Upper lobe of right lung (tissue), 1 donor: Measurements from ENCODE around the gene ABCB1. TPM values are rescaled to one million over a fixed set of nuclear protein-coding genes. Genes with fewer than 3 reads are reported as not detected.

ENCODE experiments used
- ATAC-seq: fragments of 200-7000 bp; cut with Tn5 transposase; one replicate; pipeline ENCODE4 v1.9.1; 2020; ENCODE audit warnings: mild to moderate bottlenecking, moderate library complexity
- DNase-seq: peaks from one replicate; pipeline ENCODE4 v3.0.0-alpha.2; 2020
- H3K27ac ChIP-seq: fragments of 200-600 bp; one replicate; pipeline ENCODE4 v1.8.0; 2022
- H3K27me3 ChIP-seq: fragments of 200-600 bp; one replicate; pipeline ENCODE4 v1.8.0; 2022; ENCODE audit warnings: mild to moderate bottlenecking
- H3K36me3 ChIP-seq: fragments of 200-600 bp; one replicate; pipeline ENCODE4 v1.8.0; 2022
- H3K4me1 ChIP-seq: fragments of 200-600 bp; one replicate; pipeline ENCODE4 v1.8.0; 2022
- H3K4me3 ChIP-seq: fragments of 200-600 bp; one replicate; pipeline ENCODE4 v1.8.0; 2022; ENCODE audit warnings: mild to moderate bottlenecking
- H3K9me3 ChIP-seq: fragments of 200-600 bp; one replicate; pipeline ENCODE4 v1.8.0; 2022
- intact Hi-C: fragments of 100-400 bp; cut with DNase I; formaldehyde crosslinking; loops from one replicate; pipeline ENCODE4 v1.11.0; 2022
- total RNA-seq: library from RNA; stranded (reverse); fragmentation: NEBNext Ultra II Directional; extraction: Animal tissue kit (Norgen Biotek cat#: 25700); gene quantifications from one replicate; pipeline ENCODE4 v1.2.1, GENCODE V29; 2021
- TF ChIP-seq, protein P1 (sequence below): fragments of 200-600 bp; IDR thresholded peaks from one replicate; pipeline ENCODE4 v1.8.0; 2022; ENCODE audit warnings: antibody characterized with exemption
- donor health status: DM: no; HTN: yes; CAD: no; lungs with severe emphysema.

ABCB1 gene
- total RNA-seq, 1 donor from 2014 or later: 7.5 TPM

DNA sequence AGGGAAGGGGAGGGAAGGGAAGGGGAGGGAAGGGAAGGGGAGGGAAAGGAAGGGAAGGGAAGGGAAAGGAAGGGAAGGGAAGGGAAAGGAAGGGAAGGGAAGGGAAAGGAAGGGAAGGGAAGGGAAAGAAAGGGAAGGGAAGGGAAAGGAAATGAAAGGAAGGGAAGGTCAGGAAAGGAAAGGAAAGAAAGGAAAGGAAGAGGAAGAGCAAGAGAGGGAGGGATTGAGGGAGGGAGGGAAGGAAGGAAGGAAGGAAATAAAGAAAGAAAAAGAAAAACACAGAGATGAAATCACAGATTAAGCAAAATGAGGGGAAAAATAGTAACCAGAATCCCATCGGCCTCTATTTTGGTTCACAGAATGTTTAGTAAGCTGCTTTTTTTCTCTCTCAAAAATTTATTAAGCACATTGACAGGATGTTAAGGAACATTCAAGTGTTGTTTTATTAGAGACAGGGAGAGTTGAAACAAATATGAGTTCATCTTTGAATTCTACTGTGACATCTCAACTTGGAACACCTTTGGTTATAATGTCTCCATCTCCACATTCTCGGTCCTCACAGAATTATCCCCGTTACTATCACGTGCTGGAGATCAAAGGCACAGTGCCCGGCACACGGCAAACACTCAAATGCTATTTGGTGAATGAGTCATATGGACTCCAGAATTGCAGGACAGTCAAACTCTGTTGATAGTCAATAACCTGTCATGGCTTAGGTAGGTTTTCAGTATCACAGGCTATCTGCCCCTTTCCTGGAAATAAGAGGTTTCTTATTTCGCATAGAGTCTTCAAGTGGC, 52.4 kb downstream of the ABCB1 start:
- intact Hi-C loops: no loop called here
- ATAC-seq (no peak), DNase-seq (no peak)
- Histone ChIP-seq H3K9me3 (no peaks in the 10 kb centered on the region), H3K27ac (no peak overlapping the region), H3K4me3 (no peak overlapping the region), H3K36me3 (no peaks in the 10 kb centered on the region), H3K4me1 (no peaks in the 10 kb centered on the region), H3K27me3 (no peaks in the 10 kb centered on the region)
- TF ChIP-seq, protein P1, sequence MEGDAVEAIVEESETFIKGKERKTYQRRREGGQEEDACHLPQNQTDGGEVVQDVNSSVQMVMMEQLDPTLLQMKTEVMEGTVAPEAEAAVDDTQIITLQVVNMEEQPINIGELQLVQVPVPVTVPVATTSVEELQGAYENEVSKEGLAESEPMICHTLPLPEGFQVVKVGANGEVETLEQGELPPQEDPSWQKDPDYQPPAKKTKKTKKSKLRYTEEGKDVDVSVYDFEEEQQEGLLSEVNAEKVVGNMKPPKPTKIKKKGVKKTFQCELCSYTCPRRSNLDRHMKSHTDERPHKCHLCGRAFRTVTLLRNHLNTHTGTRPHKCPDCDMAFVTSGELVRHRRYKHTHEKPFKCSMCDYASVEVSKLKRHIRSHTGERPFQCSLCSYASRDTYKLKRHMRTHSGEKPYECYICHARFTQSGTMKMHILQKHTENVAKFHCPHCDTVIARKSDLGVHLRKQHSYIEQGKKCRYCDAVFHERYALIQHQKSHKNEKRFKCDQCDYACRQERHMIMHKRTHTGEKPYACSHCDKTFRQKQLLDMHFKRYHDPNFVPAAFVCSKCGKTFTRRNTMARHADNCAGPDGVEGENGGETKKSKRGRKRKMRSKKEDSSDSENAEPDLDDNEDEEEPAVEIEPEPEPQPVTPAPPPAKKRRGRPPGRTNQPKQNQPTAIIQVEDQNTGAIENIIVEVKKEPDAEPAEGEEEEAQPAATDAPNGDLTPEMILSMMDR: no peak

DNA sequence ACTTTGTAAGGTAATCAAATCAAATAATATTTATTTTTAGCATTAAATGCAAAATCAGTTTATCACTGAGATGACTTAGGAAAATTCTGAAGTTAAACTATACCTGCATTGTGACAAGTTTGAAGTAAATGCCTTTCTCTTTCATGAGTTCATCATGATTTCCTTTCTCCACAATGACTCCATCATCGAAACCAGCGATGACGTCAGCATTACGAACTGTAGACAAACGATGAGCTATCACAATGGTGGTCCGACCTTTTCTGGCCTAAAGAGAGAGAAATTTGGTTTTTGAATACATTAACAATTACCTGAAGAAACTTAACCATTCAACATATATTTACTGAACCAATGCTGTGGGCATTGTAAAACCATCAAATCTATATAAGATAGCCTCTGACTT, 54.9 kb downstream of the ABCB1 start:
- intact Hi-C loops: no loop called here
- H3K9me3 ChIP-seq: no peaks in the 10 kb centered on the region
- H3K36me3 ChIP-seq: no peaks in the 10 kb centered on the region
- DNase-seq (no peak), ATAC-seq (no peak)
- TF ChIP-seq, protein P1: no peak
- no peak overlapping the region for H3K4me3 ChIP-seq
- no peaks in the 10 kb centered on the region for H3K4me1 ChIP-seq
- H3K27ac ChIP-seq: no peak overlapping the region
- H3K27me3 ChIP-seq: no peaks in the 10 kb centered on the region

DNA sequence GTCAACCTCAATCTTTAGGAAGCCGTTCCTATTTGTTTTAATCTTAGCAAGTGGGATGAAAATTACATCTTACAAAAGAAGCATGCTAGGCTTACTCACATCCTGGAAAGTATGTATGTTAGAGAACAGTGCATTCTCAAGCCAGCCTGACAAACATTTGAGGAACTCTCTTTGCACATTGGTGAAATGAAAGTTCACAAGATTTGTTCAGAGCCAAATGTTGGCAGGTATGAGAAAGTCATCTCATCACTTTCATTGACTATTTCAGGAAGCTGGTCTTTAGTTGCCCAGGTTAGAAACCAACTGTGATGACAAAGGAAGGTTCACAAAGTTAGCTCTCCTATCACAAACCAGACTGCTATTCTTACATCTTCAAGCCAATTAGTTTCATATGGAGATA, 57.1 kb downstream of the ABCB1 start:
- no peak overlapping the region for H3K4me3 ChIP-seq
- H3K4me1 ChIP-seq: no peaks in the 10 kb centered on the region
- no peak overlapping the region for H3K27ac ChIP-seq
- H3K36me3 ChIP-seq: no peaks in the 10 kb centered on the region
- TF ChIP-seq, protein P1: no peak
- H3K27me3 ChIP-seq: no peaks in the 10 kb centered on the region
- H3K9me3 ChIP-seq: no peaks in the 10 kb centered on the region
- intact Hi-C loops: no loop called here
- DNase-seq (no peak), ATAC-seq (no peak)

DNA sequence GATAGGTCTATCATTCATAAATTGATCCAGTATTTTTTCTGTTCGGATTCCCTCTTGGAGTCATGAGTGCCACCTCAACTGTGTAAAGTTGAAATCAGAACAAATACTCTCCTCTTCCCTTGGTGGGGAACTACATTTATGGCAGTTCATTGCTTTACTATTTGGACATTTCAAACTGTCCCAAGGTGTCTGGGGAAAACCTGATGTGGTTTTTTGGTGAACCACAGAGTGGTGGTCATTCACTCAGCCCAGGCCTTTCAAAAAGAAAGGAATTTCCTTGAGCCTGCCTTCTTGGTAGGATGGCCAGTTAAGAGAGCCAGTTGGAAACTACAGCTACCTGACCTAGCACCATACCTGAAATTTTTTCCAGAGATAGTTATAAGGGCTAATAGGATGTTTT, 59.0 kb downstream of the ABCB1 start:
- DNase-seq (no peak), ATAC-seq (no peak)
- no peaks in the 10 kb centered on the region for H3K36me3 ChIP-seq
- no peaks in the 10 kb centered on the region for H3K9me3 ChIP-seq
- no peaks in the 10 kb centered on the region for H3K27me3 ChIP-seq
- no peak overlapping the region for H3K27ac ChIP-seq
- TF ChIP-seq, protein P1: no peak
- intact Hi-C loops: no loop called here
- H3K4me1 ChIP-seq: no peaks in the 10 kb centered on the region
- no peak overlapping the region for H3K4me3 ChIP-seq

DNA sequence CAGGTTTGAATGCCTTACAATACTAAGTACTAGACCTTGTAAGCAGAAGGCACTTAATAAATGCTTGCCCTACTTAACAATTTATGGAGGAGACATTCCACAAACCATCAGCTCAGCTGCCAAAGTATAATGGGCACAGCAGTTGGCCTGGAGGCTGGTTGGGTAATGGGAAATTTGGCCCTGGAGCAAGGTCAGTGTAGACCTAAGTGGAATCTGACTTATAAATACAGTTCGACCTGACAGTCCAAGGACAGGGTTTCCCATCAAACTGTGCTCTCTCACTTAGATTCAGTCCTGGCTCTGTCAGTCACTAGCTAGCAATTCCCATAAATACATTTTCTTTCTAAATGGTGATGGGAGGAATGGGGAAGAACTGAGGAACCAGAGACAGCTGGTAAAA, 62.6 kb downstream of the ABCB1 start:
- Histone ChIP-seq H3K27ac (no peak overlapping the region), H3K27me3 (no peaks in the 10 kb centered on the region), H3K9me3 (no peaks in the 10 kb centered on the region), H3K36me3 (no peaks in the 10 kb centered on the region), H3K4me3 (no peak overlapping the region), H3K4me1 (no peaks in the 10 kb centered on the region)
- intact Hi-C loops: no loop called here
- no peak for ATAC-seq
- TF ChIP-seq, protein P1: no peak
- no peak for DNase-seq
